Duodenal mucosa (tissue), 2 donors: ENCODE measurements around the gene ZER1.

ENCODE experiments used
- H3K27ac ChIP-seq: one replicate; pipeline ENCODE4 v1.7.0; 2013; ENCODE audit warnings: low read depth, low read length
- H3K27me3 ChIP-seq, 2 donors: one replicate each; pipeline ENCODE4 v1.7.0; 2013; ENCODE audit warnings: low read length in 2 of 2, control low read depth in 1 of 2; ENCODE audit not compliant: insufficient read depth in 2 of 2, control insufficient read depth in 1 of 2
- H3K36me3 ChIP-seq, 2 donors: one replicate each; pipeline ENCODE4 v1.7.0; 2013; ENCODE audit warnings: low read length in 2 of 2, control low read depth in 1 of 2; ENCODE audit not compliant: insufficient read depth in 2 of 2, control insufficient read depth in 1 of 2
- H3K4me1 ChIP-seq, 2 donors: one replicate each; pipeline ENCODE4 v1.7.0; 2013; ENCODE audit warnings: low read length in 2 of 2, control low read depth in 1 of 2; ENCODE audit not compliant: insufficient read depth in 2 of 2, control insufficient read depth in 1 of 2
- H3K4me3 ChIP-seq, 2 donors: one replicate each; pipeline ENCODE4 v1.7.0; 2013; ENCODE audit warnings: low read length in 2 of 2, low read depth in 1 of 2
- H3K9ac ChIP-seq, 2 donors: one replicate each; pipeline ENCODE4 v1.7.0; 2013; ENCODE audit warnings: low read length in 2 of 2, low read depth in 1 of 2
- H3K9me3 ChIP-seq, 2 donors: one replicate each; pipeline ENCODE4 v1.7.0; 2013; ENCODE audit warnings: low read length in 2 of 2, control low read depth in 1 of 2; ENCODE audit not compliant: control insufficient read depth in 1 of 2

The ZER1 gene

DNA sequence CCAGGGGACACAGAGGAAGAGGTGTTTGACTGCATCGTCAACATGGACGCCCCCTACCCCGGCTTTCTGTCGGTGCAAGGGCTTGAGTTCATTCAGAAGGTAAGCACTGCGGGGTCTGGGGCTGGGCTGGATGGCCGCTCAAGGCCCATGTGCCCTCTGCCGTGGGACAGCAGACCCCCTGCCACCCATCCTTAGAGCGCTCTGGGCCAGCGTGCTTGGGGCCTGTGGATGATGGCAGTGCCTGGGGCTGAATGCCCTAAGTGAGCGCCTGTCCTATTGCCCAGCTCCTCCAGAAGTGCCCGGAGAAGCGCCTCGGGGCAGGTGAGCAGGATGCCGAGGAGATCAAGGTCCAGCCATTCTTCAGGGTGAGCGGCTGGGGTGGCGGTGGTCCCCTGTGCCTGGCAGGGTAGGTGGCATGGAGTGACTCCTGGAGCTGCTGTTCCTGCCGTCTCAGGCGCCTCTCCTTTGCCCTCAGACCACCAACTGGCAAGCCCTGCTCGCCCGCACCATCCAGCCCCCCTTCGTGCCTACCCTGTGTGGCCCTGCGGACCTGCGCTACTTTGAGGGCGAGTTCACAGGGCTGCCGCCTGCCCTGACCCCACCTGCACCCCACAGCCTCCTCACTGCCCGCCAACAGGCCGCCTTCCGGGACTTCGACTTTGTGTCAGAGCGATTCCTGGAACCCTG, 51.7 kb downstream of the ZER1 start:
- Histone ChIP-seq H3K36me3 (peaks cover 3 to 16% of the 10 kb centered on the region in 2 donors), H3K9ac (peak overlapping the region in 1 of 2 donors; percentile 39), H3K27me3 (no peaks in the 10 kb centered on the region), H3K27ac (peak overlapping the region; percentile 56), H3K4me1 (peaks cover 17 to 25% of the 10 kb centered on the region in 2 donors), H3K4me3 (no peak overlapping the region), H3K9me3 (no peaks in the 10 kb centered on the region)

DNA sequence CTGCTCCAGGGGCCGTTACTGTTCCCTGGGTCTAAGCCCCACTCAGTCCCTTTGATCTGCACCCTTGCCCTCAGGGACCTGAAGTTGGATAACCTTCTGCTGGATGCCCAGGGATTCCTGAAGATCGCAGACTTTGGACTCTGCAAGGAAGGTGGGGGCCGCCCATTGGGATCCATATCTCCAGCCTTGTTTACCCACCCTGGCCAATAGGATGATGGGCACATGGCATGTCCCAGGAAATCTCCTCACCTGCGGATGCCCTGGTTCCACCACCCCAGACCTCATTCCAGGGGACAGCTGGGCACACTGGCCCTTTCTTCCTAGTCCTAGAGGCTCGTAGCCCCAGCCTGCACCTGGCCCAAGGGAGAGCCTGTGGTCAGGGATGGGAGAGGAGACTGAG, 53.3 kb downstream of the ZER1 start:
- no peaks in the 10 kb centered on the region for H3K27me3 ChIP-seq
- no peaks in the 10 kb centered on the region for H3K9me3 ChIP-seq
- H3K36me3 ChIP-seq, result peaks cover 3 to 16% of the 10 kb centered on the region in 2 donors
- no peak overlapping the region for H3K27ac ChIP-seq
- peaks cover 10 to 14% of the 10 kb centered on the region in 2 donors for H3K4me1 ChIP-seq
- no peak overlapping the region for H3K4me3 ChIP-seq
- no peak overlapping the region for H3K9ac ChIP-seq

DNA sequence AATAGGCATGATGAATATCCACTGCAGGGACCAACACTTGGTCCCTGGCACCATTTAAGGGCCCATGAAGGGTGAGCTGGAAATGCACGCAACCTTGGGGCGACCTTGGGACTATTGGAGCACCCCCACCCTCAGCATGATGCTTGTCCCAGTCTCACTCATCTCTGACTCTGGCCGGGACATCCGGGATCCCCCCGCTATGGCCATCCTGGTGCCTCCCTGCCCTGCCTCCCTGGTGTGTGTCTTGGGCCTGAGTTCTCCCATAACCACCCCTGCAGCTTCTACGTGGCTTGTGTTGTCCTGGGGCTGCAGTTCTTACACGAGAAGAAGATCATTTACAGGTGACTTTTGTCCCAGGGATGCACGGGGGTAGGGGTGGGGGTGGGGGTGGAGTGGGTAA, 53.7 kb downstream of the ZER1 start:
- Histone ChIP-seq H3K27me3 (no peaks in the 10 kb centered on the region), H3K27ac (no peak overlapping the region), H3K4me3 (no peak overlapping the region), H3K4me1 (peaks cover 6 to 10% of the 10 kb centered on the region in 2 donors), H3K9me3 (no peaks in the 10 kb centered on the region), H3K36me3 (peaks cover 3 to 16% of the 10 kb centered on the region in 2 donors), H3K9ac (no peak overlapping the region)

DNA sequence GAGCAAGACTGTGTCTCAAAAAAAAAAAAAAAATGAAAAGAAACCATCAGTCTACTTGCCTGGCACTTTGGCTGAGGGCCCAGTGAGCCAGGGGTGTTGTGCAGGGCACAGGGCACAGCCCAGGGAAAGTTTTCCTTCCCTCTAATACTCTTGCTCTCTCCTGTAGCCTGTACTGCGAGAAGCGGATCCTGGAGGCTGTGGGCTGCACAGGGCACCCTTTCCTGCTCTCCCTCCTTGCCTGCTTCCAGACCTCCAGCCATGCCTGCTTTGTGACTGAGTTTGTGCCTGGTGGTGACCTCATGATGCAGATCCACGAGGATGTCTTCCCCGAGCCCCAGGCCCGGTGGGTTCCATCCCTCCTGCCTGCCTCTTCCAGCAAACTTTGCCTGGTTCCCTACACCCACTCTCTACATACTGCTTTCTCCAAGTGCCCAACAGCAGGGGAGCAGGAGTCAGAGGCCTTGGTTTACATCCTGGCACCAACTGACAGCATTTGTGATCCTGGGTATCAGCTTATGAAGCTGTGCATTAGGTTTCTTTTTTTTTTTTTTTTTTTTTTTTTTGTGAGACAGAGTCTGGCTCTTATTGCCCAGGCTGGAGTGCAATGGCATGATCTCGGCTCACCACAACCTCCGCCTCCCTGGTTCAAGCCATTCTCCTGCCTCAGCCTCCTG, 55.0 kb downstream of the ZER1 start:
- Histone ChIP-seq H3K9ac (no peak overlapping the region), H3K4me1 (peaks cover 0 to 7% of the 10 kb centered on the region in 2 donors)

DNA sequence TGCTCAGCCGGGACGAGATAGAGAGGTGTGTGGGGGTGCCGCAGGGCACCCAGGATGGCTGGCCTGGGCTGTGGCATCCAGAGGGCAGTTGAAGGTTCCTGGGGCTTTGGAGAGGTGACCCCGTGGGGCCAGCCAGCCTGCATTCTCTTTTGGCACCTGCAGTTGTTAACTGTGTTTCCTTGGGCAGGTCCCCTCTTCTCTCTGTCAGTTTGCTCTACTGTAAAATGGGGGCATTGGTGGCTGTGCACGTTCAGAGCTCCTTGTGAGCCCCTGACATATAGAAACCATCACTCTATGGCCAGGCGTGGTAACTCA, 56.3 kb downstream of the ZER1 start:
- Histone ChIP-seq H3K4me3 (no peak overlapping the region), H3K9me3 (no peaks in the 10 kb centered on the region), H3K9ac (no peak overlapping the region), H3K27me3 (no peaks in the 10 kb centered on the region), H3K36me3 (peaks cover 0 to under 1% of the 10 kb centered on the region in 2 donors), H3K27ac (no peak overlapping the region), H3K4me1 (peaks cover 0 to 7% of the 10 kb centered on the region in 2 donors)

More for the DNA sequence above, 55.0 kb downstream of the ZER1 start:
- Histone ChIP-seq H3K4me3 (no peak overlapping the region), H3K27me3 (no peaks in the 10 kb centered on the region), H3K9me3 (no peaks in the 10 kb centered on the region), H3K36me3 (peaks cover 3 to 9% of the 10 kb centered on the region in 2 donors), H3K27ac (no peak overlapping the region)

DNA sequence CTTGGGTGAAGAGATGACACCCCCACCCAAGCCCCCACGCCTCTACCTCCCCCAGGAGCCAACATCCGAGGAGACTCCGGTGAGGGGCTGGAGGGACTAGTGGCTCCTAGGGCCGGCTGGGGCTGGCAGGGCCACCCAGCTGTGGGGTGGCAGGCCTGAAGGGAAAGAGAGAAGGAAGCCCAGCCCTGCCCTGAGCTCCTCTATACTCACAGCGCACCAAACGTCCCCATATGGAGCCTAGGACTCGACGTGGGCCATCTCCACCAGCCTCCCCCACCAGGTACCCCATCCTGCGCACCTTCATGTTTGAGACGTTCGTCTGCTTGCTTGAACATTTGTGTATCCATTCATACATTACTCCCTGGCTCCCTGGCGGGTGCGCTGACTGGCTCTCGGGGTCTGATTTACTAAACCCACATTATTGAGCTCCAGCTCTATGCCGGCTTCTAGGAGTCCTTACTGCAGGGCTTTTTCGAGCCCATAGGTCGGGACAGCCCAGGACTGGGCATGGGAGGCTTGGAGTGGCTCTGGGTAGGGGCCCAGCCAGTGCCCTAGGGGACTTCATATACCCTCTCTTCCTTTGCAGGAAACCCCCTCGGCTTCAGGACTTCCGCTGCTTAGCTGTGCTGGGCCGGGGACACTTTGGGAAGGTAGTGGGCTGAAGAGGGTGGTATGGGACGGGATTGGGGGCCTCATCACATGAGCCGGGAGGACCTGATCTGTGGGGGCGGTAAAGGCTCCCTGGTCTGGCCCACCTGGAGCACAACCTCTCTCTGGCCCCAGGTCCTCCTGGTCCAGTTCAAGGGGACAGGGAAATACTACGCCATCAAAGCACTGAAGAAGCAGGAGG, 56.9 kb downstream of the ZER1 start:
- H3K4me1 ChIP-seq, result peaks cover 0 to 4% of the 10 kb centered on the region in 2 donors

DNA sequence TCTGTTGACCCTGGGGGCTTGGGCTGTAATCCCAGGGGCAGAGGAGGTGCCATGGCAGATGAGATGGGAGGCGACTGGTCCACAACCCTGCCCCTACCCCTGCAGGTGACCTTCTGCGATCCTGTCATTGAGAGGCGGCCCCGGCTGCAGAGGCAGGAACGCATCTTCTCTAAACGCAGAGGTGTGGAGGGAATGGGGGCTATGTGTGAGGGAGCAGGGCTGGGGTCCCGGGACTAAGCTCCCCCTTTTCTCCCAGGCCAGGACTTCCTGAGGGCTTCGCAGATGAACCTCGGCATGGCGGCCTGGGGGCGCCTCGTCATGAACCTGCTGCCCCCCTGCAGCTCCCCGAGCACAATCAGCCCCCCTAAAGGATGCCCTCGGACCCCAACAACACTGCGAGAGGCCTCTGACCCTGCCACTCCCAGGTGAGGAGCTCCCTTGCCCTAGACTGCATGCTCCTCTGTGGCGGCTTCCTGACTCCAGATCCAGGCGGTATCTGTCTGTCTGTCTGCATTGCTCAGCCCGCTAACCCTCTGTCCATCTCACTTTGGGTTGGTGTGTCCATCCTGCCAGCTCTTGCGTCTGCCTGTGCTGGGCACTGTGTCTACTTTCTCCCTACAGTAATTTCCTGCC, 57.7 kb downstream of the ZER1 start:
- H3K27me3 ChIP-seq, result no peaks in the 10 kb centered on the region
- no peak overlapping the region for H3K9ac ChIP-seq
- no peaks in the 10 kb centered on the region for H3K9me3 ChIP-seq
- H3K4me3 ChIP-seq, result no peak overlapping the region
- H3K4me1 ChIP-seq, result no peaks in the 10 kb centered on the region
- no peak overlapping the region for H3K27ac ChIP-seq
- H3K36me3 ChIP-seq, result no peaks in the 10 kb centered on the region

More for the DNA sequence above, 56.9 kb downstream of the ZER1 start:
- Histone ChIP-seq H3K9me3 (no peaks in the 10 kb centered on the region), H3K27ac (no peak overlapping the region), H3K36me3 (no peaks in the 10 kb centered on the region), H3K27me3 (no peaks in the 10 kb centered on the region), H3K4me3 (no peak overlapping the region), H3K9ac (no peak overlapping the region)

DNA sequence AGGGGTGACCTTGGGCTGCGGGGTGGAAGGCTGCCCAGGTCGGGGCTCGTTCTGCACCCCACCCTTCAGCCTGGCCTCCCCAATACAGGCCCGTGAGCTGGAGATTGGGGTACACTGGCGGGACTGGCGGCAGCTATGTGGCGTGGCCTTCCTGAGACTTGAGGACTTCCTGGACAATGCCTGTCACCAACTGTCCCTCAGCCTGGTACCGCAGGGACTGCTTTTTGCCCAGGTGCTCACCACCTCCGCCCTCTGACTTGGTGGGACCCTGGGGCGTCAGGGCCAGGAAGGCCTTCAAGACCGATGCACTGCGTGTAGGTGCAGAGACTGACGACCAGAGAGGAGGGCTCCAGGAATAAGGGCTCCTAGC, 58.3 kb downstream of the ZER1 start:
- no peaks in the 10 kb centered on the region for H3K4me1 ChIP-seq
- no peak overlapping the region for H3K27ac ChIP-seq
- H3K4me3 ChIP-seq, result no peak overlapping the region
- no peak overlapping the region for H3K9ac ChIP-seq
- H3K9me3 ChIP-seq, result no peaks in the 10 kb centered on the region
- no peaks in the 10 kb centered on the region for H3K27me3 ChIP-seq
- no peaks in the 10 kb centered on the region for H3K36me3 ChIP-seq

DNA sequence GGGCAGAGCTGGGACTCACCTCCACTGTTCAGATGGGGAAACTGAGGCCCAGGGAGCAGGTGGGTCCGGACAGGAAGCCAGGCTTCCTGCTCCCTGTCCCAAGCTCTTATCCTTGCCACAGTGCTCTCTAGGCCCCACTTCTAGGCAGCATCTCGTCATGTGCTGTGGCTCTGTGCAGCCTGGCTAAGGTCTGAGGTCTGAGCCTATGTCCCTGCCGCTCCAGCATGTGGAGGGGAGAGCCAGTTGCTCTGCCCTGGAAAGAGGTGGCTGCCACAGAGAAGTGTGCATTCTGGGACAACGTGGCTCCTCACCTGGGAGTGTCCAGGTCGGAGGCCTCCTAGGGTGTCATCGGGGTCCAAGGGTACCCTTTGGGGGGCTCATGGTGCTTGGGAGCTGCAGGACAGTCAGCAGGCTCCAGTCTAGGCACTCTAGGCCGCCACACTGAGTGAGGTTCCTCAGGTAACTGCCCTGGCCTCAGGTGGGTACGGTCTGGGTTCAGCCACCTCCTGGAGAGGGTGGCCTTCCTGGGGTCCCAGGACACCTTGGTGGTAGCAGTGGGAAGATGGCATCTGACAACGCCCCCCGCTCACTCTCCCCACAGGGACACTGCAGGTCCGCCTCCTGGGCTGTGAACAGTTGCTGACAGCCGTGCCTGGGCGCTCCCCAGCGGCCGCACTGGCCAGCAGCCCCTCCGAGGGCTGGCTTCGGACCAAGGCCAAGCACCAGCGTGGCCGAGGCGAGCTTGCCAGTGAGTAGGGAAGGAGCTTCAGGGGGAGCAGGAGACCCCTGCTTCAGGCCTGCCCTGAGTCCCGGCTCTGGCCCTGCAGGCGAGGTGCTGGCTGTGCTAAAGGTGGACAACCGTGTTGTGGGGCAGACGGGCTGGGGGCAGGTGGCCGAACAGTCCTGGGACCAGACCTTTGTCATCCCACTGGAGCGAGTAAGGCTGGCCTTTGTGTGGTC, 59.0 kb downstream of the ZER1 start:
- no peak overlapping the region for H3K4me3 ChIP-seq
- no peaks in the 10 kb centered on the region for H3K27me3 ChIP-seq
- H3K4me1 ChIP-seq, result no peaks in the 10 kb centered on the region
- H3K9ac ChIP-seq, result no peak overlapping the region
- no peak overlapping the region for H3K27ac ChIP-seq
- no peaks in the 10 kb centered on the region for H3K9me3 ChIP-seq
- no peaks in the 10 kb centered on the region for H3K36me3 ChIP-seq
